ENCODE results near the gene RPS2. TPM values are rescaled to one million over a fixed set of nuclear protein-coding genes. Genes with fewer than 3 reads are reported as not detected.

The RPS2 gene
- total RNA-seq, 1 experiment from 2014 or later: 4,395 TPM

GRCh38 chr16:1991948-1992703 is 27.5 kb upstream of the RPS2 start (continued):
- TF ChIP-seq AFF4 (CRISPR knock-in tag; IDR thresholded peaks at IDR 0.05; ENCODE audit: borderline replicate concordance) (0 out of 2 replicates have a peak, but pooled peaks have one; percentile 51), JUN (CRISPR knock-in tag; IDR thresholded peaks at IDR 0.05) (peak; percentile 95), CDX4 (CRISPR knock-in tag; IDR thresholded peaks at IDR 0.05; ENCODE audit: borderline replicate concordance) (no peak), SOX15 (CRISPR knock-in tag; IDR thresholded peaks at IDR 0.05) (no peak)

GRCh38 chr16:1991588-1991947 is 26.9 kb upstream of the RPS2 start:
- POLR2A ChIA-PET: interaction anchor here (0.7 to 1.7 kb wide), 6 partner anchors 13 to 164 kb away, joined by 3 to 13 read pairs (median 4); partner anchors contain the start of genes MSRB1, RPS2, TBL3 and TRAF7
- Mint-ChIP-seq H3K27ac (peak overlapping the region; percentile 48; the same call in 1 of the 2 replicates), H3K4me1 (peaks cover 17% of the 10 kb centered on the region), H3K9me3 (no peaks in the 10 kb centered on the region), H3K36me3 (peaks cover under 1% of the 10 kb centered on the region; the same call in 1 of the 2 replicates), H3K27me3 (ENCODE audit: low read depth) (peaks cover 24% of the 10 kb centered on the region), H3K4me3 (peak overlapping the region; percentile 76)
- no peak for ATAC-seq
- DNase-seq (ENCODE audit: low spot score): no peak
- CTCF ChIA-PET: interaction anchor here (0.5 to 6.4 kb wide), 14 partner anchors 10 to 1208 kb away, joined by 3 to 59 read pairs (median 5); partner anchors contain the start of genes NTHL1 and TSC2
- TF ChIP-seq ESRRA (CRISPR knock-in tag; IDR thresholded peaks at IDR 0.05; ENCODE audit: borderline replicate concordance): no peak
- no peak for TF ChIP-seq PRDM15 (CRISPR knock-in tag; IDR thresholded peaks at IDR 0.05)
- TF ChIP-seq ZNF423 (CRISPR knock-in tag; IDR thresholded peaks at IDR 0.05): no peak
- no peak for TF ChIP-seq MYBL2 (CRISPR knock-in tag; IDR thresholded peaks at IDR 0.05)

GRCh38 chr16:1991135-1991551 is 26.5 kb upstream of the RPS2 start:
- Mint-ChIP-seq H3K36me3 (peaks cover 5% of the 10 kb centered on the region; the same call in 1 of the 2 replicates), H3K27me3 (ENCODE audit: low read depth) (peaks cover 24% of the 10 kb centered on the region)
- no peak for ATAC-seq

More at GRCh38 chr16:1991135-1991551, 26.5 kb upstream of the RPS2 start:
- CTCF ChIA-PET: interaction anchor here (0.9 to 6.4 kb wide), 7 partner anchors 9 to 204 kb away, joined by 3 to 59 read pairs (median 5); no protein-coding TSS in a partner anchor
- Mint-ChIP-seq H3K27ac (peak overlapping the region; percentile 48; the same call in 1 of the 2 replicates), H3K4me1 (peaks cover 17% of the 10 kb centered on the region), H3K4me3 (peak overlapping the region; percentile 76), H3K9me3 (no peaks in the 10 kb centered on the region)
- DNase-seq (ENCODE audit: low spot score): no peak
- TF ChIP-seq CREM (CRISPR knock-in tag; IDR thresholded peaks at IDR 0.05): no peak
- no peak for TF ChIP-seq MYBL2 (CRISPR knock-in tag; IDR thresholded peaks at IDR 0.05)
- TF ChIP-seq IRF2 (CRISPR knock-in tag; IDR thresholded peaks at IDR 0.05; ENCODE audit: borderline replicate concordance, low read depth): no peak
- TF ChIP-seq ATF2 (CRISPR knock-in tag; IDR thresholded peaks at IDR 0.05; ENCODE audit: borderline replicate concordance, low read depth): no peak
- no peak for TF ChIP-seq ZNF219 (CRISPR knock-in tag; IDR thresholded peaks at IDR 0.05; ENCODE audit: borderline replicate concordance)
- TF ChIP-seq ZMAT4 (CRISPR knock-in tag; IDR thresholded peaks at IDR 0.05): no peak
- TF ChIP-seq CTCF (IDR thresholded peaks at IDR 0.05): no peak
- no peak for TF ChIP-seq ZNF671 (CRISPR knock-in tag; IDR thresholded peaks at IDR 0.05)
- POLR2A ChIA-PET: interaction anchor here (0.6 to 1.1 kb wide), 2 partner anchors 20 to 48 kb away, joined by 3 to 4 read pairs; partner anchors contain the start of gene MSRB1
